ENCODE measurements around the gene FAM107A.

The FAM107A gene

GRCh38 chr3:58577269-58577821 is at the start of gene FAM107A:
Gene FAM107A, minus strand, starts transcription at chr3:58577391. Its CDS starts 7,531 bp downstream, at chr3:58569860.
- peak; percentile 51 for DNase-seq

- DNase-seq, result no peak
These were observed 48.1 kb upstream of the FAM107A start for GRCh38 chr3:58625196-58625824.

- DNase-seq, result no peak
These were observed 47.4 kb upstream of the FAM107A start for GRCh38 chr3:58624550-58624949.

GRCh38 chr3:58623961-58624360 is 46.8 kb upstream of the FAM107A start:
- no peak for DNase-seq

- DNase-seq, result no peak
These were observed 46.3 kb upstream of the FAM107A start for GRCh38 chr3:58623478-58623877.

GRCh38 chr3:58622892-58623291 is 45.7 kb upstream of the FAM107A start:
- no peak for DNase-seq

GRCh38 chr3:58622436-58622835 is 45.2 kb upstream of the FAM107A start:
- no peak for DNase-seq

- no peak for DNase-seq
These were observed 44.1 kb upstream of the FAM107A start for GRCh38 chr3:58621086-58621830.

GRCh38 chr3:58620421-58620820 is 43.2 kb upstream of the FAM107A start:
- no peak for DNase-seq

GRCh38 chr3:58617338-58617761 is 40.2 kb upstream of the FAM107A start:
- DNase-seq, result no peak

- no peak for DNase-seq
These were observed 36.3 kb upstream of the FAM107A start for GRCh38 chr3:58613236-58614132.

- DNase-seq, result no peak
These were observed 35.6 kb upstream of the FAM107A start for GRCh38 chr3:58612830-58613229.

- no peak for DNase-seq
These were observed 32.8 kb upstream of the FAM107A start for GRCh38 chr3:58609990-58610389.

GRCh38 chr3:58608648-58609047 is 31.5 kb upstream of the FAM107A start:
- no peak for DNase-seq

GRCh38 chr3:58607816-58608215 is 30.6 kb upstream of the FAM107A start:
- no peak for DNase-seq

- no peak for DNase-seq
These were observed 29.5 kb upstream of the FAM107A start for GRCh38 chr3:58606693-58607092.

- no peak for DNase-seq
These were observed 26.8 kb upstream of the FAM107A start for GRCh38 chr3:58604031-58604430.

- no peak for DNase-seq
These were observed 26.4 kb upstream of the FAM107A start for GRCh38 chr3:58603606-58604005.

GRCh38 chr3:58597770-58598310 is 20.6 kb upstream of the FAM107A start:
- DNase-seq, result no peak

GRCh38 chr3:58596834-58597518 is 19.8 kb upstream of the FAM107A start:
- no peak for DNase-seq

- no peak for DNase-seq
These were observed 16.9 kb upstream of the FAM107A start for GRCh38 chr3:58594117-58594516.

All from left hindlimb (tissue), 1 donor.